ENCODE measurements around the gene GRIK5.

GRCh38 chr19:42086188-42086736 is 16.3 kb upstream of the GRIK5 start:
- TF ChIP-seq POLR2A (IDR thresholded peaks at IDR 0.05; ENCODE audit: low read depth, low read length) (no peak; the same call in 1 of the 2 replicates), POLR2AphosphoS5 (IDR thresholded peaks at IDR 0.05; ENCODE audit: low read depth, low read length) (peak; percentile 29; the same call in 1 of the 2 replicates)

Measured in GM12891 (cell line).